ENCODE measurements around the gene FHAD1.

FHAD1 gene

GRCh38 chr1:15251857-15252835, 5.1 kb downstream of the FHAD1 start:
- DNase-seq: no peak

- DNase-seq: no peak
These were observed 7.5 kb downstream of the FHAD1 start for GRCh38 chr1:15254559-15254958.

GRCh38 chr1:15255582-15256149, 8.6 kb downstream of the FHAD1 start:
- DNase-seq: no peak

- no peak for DNase-seq
These were observed 9.6 kb downstream of the FHAD1 start for GRCh38 chr1:15256584-15256983.

GRCh38 chr1:15257309-15257708, 10.3 kb downstream of the FHAD1 start:
- DNase-seq: no peak

GRCh38 chr1:15258833-15259621, 12.0 kb downstream of the FHAD1 start:
- peak; percentile 48 for DNase-seq

GRCh38 chr1:15259622-15260007, 12.6 kb downstream of the FHAD1 start:
- DNase-seq: no peak

- DNase-seq: peak; percentile 68
These were observed 13.6 kb downstream of the FHAD1 start for GRCh38 chr1:15260418-15261154.

GRCh38 chr1:15261155-15262002, 14.4 kb downstream of the FHAD1 start:
- DNase-seq: peak; percentile 86

GRCh38 chr1:15262003-15262377, 15.0 kb downstream of the FHAD1 start:
- no peak for DNase-seq

- no peak for DNase-seq
These were observed 15.7 kb downstream of the FHAD1 start for GRCh38 chr1:15262706-15263105.

GRCh38 chr1:15264769-15265168, 17.7 kb downstream of the FHAD1 start:
- DNase-seq: no peak

- DNase-seq: no peak
These were observed 24.2 kb downstream of the FHAD1 start for GRCh38 chr1:15271196-15271595.

- DNase-seq: peak; percentile 66
These were observed 25.2 kb downstream of the FHAD1 start for GRCh38 chr1:15272009-15272781.

GRCh38 chr1:15272782-15273127, 25.7 kb downstream of the FHAD1 start:
- no peak for DNase-seq

GRCh38 chr1:15273274-15273673, 26.3 kb downstream of the FHAD1 start:
- DNase-seq: no peak

- DNase-seq: peak; percentile 67
These were observed 29.1 kb downstream of the FHAD1 start for GRCh38 chr1:15275921-15276683.

GRCh38 chr1:15276691-15277446, 29.8 kb downstream of the FHAD1 start:
- no peak for DNase-seq

- peak; percentile 78 for DNase-seq
These were observed 30.4 kb downstream of the FHAD1 start for GRCh38 chr1:15277447-15277838.

- no peak for DNase-seq
These were observed 30.9 kb downstream of the FHAD1 start for GRCh38 chr1:15277933-15278332.
